ENCODE data around the gene HOXA5. TPM values are rescaled to one million over a fixed set of nuclear protein-coding genes. Genes with fewer than 3 reads are reported as not detected.

HOXA5 gene
- total and polyA plus RNA-seq, 2 of the 8 experiments (the other 6 are each of a cell fraction or from before 2014, with no cell fraction given) = not detected

- no peak overlapping the region for H2BK5ac ChIP-seq (ENCODE audit: low read depth, low read length)
- no peaks in the 10 kb centered on the region for H3K79me1 ChIP-seq (ENCODE audit: low read depth, low read length)
- H4K91ac ChIP-seq (replicated peaks; ENCODE audit: insufficient read length, low read length) = no peak overlapping the region
- H3K9ac ChIP-seq (replicated peaks in 1 of 4; ENCODE audit: extremely low read depth in 1 of 4, low read depth in 3 of 4, low read length in 3 of 4) = no peak overlapping the region
- no peak for FAIRE-seq
- H2AFZ ChIP-seq (ENCODE audit: low read length) = no peak overlapping the region
- peak overlapping the region; percentile 5 to 50; a peak in 2 of 4 replicates for H3K4me2 ChIP-seq (ENCODE audit: insufficient read depth in 1 of 2, low read depth in 2 of 2, low read length in 2 of 2)
- no peaks in the 10 kb centered on the region for H3K79me2 ChIP-seq (ENCODE audit: control insufficient read depth in 1 of 2, insufficient read depth in 2 of 2, low read length in 2 of 2)
- H3K14ac ChIP-seq (ENCODE audit: insufficient read length) = no peak overlapping the region
- peaks cover 0 to 13% (median 0%) of the 10 kb centered on the region in 4 experiments; a peak in 1 of 8 replicates for H3K36me3 ChIP-seq (ENCODE audit: control insufficient read depth in 2 of 4, insufficient read depth in 4 of 4, low read length in 3 of 4)
- H4K8ac ChIP-seq (ENCODE audit: extremely low read depth, insufficient read depth, low read length) = no peak overlapping the region
- no peak overlapping the region for H2BK120ac ChIP-seq (replicated peaks; ENCODE audit: low read depth, low read length)
- CTCF ChIA-PET (ENCODE audit: partially characterized antibody) = interaction anchor here (0.7 to 2.9 kb wide), 5 partner anchors 36 to 63 kb away, joined by 3 to 13 read pairs (median 4); partner anchors contain the start of gene HOXA5
- DNase-seq (ENCODE audit: low read depth in 1 of 2, low spot score in 2 of 2) = no peak
- no peak overlapping the region for H3K18ac ChIP-seq (ENCODE audit: extremely low read depth, low read length)
- no peak overlapping the region for H2BK20ac ChIP-seq (ENCODE audit: low read length)
- no peak overlapping the region for H4K5ac ChIP-seq (ENCODE audit: insufficient read length, low read depth, low read length)
- peaks cover 98 to 100% (median 99%) of the 10 kb centered on the region in 4 experiments for H3K27me3 ChIP-seq (replicated peaks in 1 of 4; ENCODE audit: control insufficient read depth in 3 of 4, extremely low read depth in 1 of 4, insufficient read depth in 3 of 4, low read length in 3 of 4)
- no peak overlapping the region for H3K23ac ChIP-seq (ENCODE audit: insufficient read length)
- no peak overlapping the region for H3K27ac ChIP-seq (ENCODE audit: low read depth, low read length)
- no peaks in the 10 kb centered on the region for H3K9me3 ChIP-seq (ENCODE audit: insufficient read depth in 2 of 2, low read depth in 1 of 2, low read length in 1 of 2)
- H3K23me2 ChIP-seq (ENCODE audit: low read depth, low read length) = no peaks in the 10 kb centered on the region
- H3K4ac ChIP-seq (replicated peaks; ENCODE audit: insufficient read length, low read depth, low read length) = no peak overlapping the region
- peaks cover 22 to 37% of the 10 kb centered on the region in 2 experiments for H4K20me1 ChIP-seq (replicated peaks in 1 of 2; ENCODE audit: control insufficient read depth in 1 of 2, insufficient read depth in 2 of 2, low read length in 2 of 2)
- no peak overlapping the region for H2BK15ac ChIP-seq (ENCODE audit: low read length)
- no peak overlapping the region for H3K56ac ChIP-seq (replicated peaks; ENCODE audit: insufficient read length, low read depth, low read length)
- no peak overlapping the region for H2AK5ac ChIP-seq (ENCODE audit: low read depth, low read length)
- POLR2A ChIA-PET (ENCODE audit: partially characterized antibody) = interaction anchor here (1.3 to 2.8 kb wide), 2 partner anchors 10 to 11 kb away, joined by 5 to 6 read pairs; partner anchors contain the start of gene HOXA1
- H2BK12ac ChIP-seq (ENCODE audit: low read depth, low read length) = no peak overlapping the region
- H3K4me1 ChIP-seq (replicated peaks in 1 of 4; ENCODE audit: control insufficient read depth in 3 of 4, insufficient read depth in 4 of 4, low read length in 3 of 4) = peaks cover 0 to 15% (median 7%) of the 10 kb centered on the region in 4 experiments; a peak in 5 of 7 replicates
- WGBS, 2 experiments (ENCODE audit: extremely low coverage in 1 of 2, insufficient coverage in 1 of 2, insufficient read length in 1 of 2, insufficient replicate concordance in 2 of 2, low coverage in 1 of 2, low lambda C conversion rate in 2 of 2, missing lambda C conversion rate in 1 of 2) = 6% methylated on average over 14 of the region's 14 CpGs; no CpG with 5 or more reads in 1 of the 2 experiments
- H3K4me3 ChIP-seq (ENCODE audit: extremely low read depth in 1 of 4, insufficient read depth in 2 of 4, low read depth in 3 of 4, low read length in 4 of 4) = peak overlapping the region in 1 of 4 experiments; percentile 25; a peak in 1 of 8 replicates
- TF ChIP-seq JUN (IDR thresholded peaks at IDR 0.05; ENCODE audit: low read depth, low read length) (no peak), RNF2 (IDR thresholded peaks at IDR 0.05; ENCODE audit: borderline replicate concordance, low read depth, low read length, missing control alignments, poor library complexity, severe bottlenecking) (peak; percentile 3), SP2 (IDR thresholded peaks at IDR 0.05; ENCODE audit: low read length) (no peak), SIN3A (conservative IDR thresholded peaks at IDR 0.05 in 1 of 2, IDR thresholded peaks at IDR 0.05 in 1 of 2; ENCODE audit: low read depth in 1 of 2, low read length in 2 of 2) (no peak), CBX8 (IDR thresholded peaks at IDR 0.05; ENCODE audit: borderline replicate concordance, low read depth, low read length) (0 out of 2 replicates have a peak, but pooled peaks have one; percentile 30), POU5F1 (IDR thresholded peaks at IDR 0.05; ENCODE audit: low read depth, low read length) (no peak), RAD21 (IDR thresholded peaks at IDR 0.05 in 1 of 2, conservative IDR thresholded peaks at IDR 0.05 in 1 of 2; ENCODE audit: low read depth in 2 of 2, low read length in 2 of 2) (no peak), E2F6 (IDR thresholded peaks at IDR 0.05) (no peak), JUND (IDR thresholded peaks at IDR 0.05; ENCODE audit: low read length) (no peak), YY1 (IDR thresholded peaks at IDR 0.05; ENCODE audit: low read depth, low read length) (no peak), SP1 (IDR thresholded peaks at IDR 0.05; ENCODE audit: low read depth, low read length) (no peak), CREB1 (IDR thresholded peaks at IDR 0.05) (no peak), POLR2A (IDR thresholded peaks at IDR 0.05; ENCODE audit: control extremely low read depth in 1 of 2, low read depth in 2 of 2, low read length in 2 of 2) (no peak), ZNF274 (IDR thresholded peaks at IDR 0.05; ENCODE audit: borderline replicate concordance, extremely low read depth, low read length) (no peak)
These were observed 36.6 kb downstream of the HOXA5 start for GRCh38 chr7:27106901-27107240.
